ENCODE data around the gene SLC38A9.

SLC38A9 gene

GRCh38 chr5:55577353-55578060 is 134.6 kb downstream of the SLC38A9 start:
- DNase-seq = no peak

- DNase-seq = no peak
Measured at GRCh38 chr5:55576661-55577060, 135.5 kb downstream of the SLC38A9 start.
